Brain microvascular endothelial cell (primary cell): ENCODE measurements around the gene ADAMTSL3.

ENCODE experiments used
- DNase-seq: peaks from one replicate; pipeline ENCODE4 v3.0.0-alpha.2; 2020
- H3K27ac ChIP-seq: fragments of 250-450 bp; sonication (Bioruptor Pico); 2 replicates; pipeline ENCODE4 v1.5.1; 2020; ENCODE audit warnings: mild to moderate bottlenecking, moderate library complexity
- H3K27me3 ChIP-seq: fragments of 250-450 bp; sonication (Bioruptor Pico); replicated peaks from 2 replicates; pipeline ENCODE4 v1.5.1; 2020; ENCODE audit warnings: mild to moderate bottlenecking
- H3K36me3 ChIP-seq: fragments of 250-450 bp; sonication (Bioruptor Pico); replicated peaks from 2 replicates; pipeline ENCODE4 v1.5.1; 2020; ENCODE audit warnings: mild to moderate bottlenecking
- H3K4me3 ChIP-seq: 2 replicates; pipeline ENCODE4 v1.5.1; 2011; ENCODE audit warnings: low read depth, mild to moderate bottlenecking, control low read depth, low read length, moderate library complexity
- in situ Hi-C: cut with HindIII; loops from 2 replicates; pipeline ENCODE4 v1.10.0; 2017; ENCODE audit warnings: low sequenced_read_pairs, low pct_ligation_motif_present
- TF ChIP-seq, protein P1 (sequence below): IDR thresholded peaks from 2 replicates; pipeline ENCODE4 v1.5.1; 2011; ENCODE audit warnings: low read depth, mild to moderate bottlenecking, moderate library complexity, low read length, control low read depth, inconsistent platforms; ENCODE audit errors: missing control alignments

ADAMTSL3 gene

DNA sequence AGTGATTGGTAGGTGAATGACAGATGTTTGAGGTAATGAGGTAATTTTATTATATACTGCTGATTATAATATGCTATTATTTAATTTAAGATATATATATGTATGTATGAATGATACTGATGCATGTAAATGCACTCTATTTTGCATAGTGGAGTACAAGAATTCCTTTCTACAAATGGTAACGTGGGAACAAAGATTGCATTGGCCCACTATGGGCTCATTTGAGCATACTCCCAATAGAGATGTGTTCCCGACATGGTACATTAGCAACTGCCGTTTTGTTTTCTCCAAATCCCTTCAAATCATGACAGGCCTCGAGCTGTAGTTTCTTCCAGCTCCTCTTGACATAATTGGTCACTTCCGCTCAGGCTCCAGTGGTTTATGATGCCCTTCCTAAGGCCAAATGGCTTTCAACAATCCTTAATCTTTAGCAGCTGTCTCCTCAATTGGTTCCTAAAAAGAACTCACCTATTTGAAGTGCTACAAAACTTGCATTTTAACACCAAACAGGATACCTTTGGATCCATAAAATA lies 266.1 kb downstream of the ADAMTSL3 start:
- in situ Hi-C loops: no loop called here
- TF ChIP-seq, protein P1, sequence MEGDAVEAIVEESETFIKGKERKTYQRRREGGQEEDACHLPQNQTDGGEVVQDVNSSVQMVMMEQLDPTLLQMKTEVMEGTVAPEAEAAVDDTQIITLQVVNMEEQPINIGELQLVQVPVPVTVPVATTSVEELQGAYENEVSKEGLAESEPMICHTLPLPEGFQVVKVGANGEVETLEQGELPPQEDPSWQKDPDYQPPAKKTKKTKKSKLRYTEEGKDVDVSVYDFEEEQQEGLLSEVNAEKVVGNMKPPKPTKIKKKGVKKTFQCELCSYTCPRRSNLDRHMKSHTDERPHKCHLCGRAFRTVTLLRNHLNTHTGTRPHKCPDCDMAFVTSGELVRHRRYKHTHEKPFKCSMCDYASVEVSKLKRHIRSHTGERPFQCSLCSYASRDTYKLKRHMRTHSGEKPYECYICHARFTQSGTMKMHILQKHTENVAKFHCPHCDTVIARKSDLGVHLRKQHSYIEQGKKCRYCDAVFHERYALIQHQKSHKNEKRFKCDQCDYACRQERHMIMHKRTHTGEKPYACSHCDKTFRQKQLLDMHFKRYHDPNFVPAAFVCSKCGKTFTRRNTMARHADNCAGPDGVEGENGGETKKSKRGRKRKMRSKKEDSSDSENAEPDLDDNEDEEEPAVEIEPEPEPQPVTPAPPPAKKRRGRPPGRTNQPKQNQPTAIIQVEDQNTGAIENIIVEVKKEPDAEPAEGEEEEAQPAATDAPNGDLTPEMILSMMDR: no peak
- Histone ChIP-seq H3K36me3 (no peaks in the 10 kb centered on the region), H3K4me3 (no peak overlapping the region), H3K27me3 (no peaks in the 10 kb centered on the region), H3K27ac (no peak overlapping the region)
- DNase-seq: no peak

- Histone ChIP-seq H3K27me3 (no peaks in the 10 kb centered on the region), H3K27ac (no peak overlapping the region), H3K4me3 (no peak overlapping the region), H3K36me3 (no peaks in the 10 kb centered on the region)
- in situ Hi-C loops: no loop called here
- DNase-seq: no peak
- TF ChIP-seq, protein P1: no peak
Observed at GRCh38 chr15:83922649-83923294, 268.8 kb downstream of the ADAMTSL3 start.

DNA sequence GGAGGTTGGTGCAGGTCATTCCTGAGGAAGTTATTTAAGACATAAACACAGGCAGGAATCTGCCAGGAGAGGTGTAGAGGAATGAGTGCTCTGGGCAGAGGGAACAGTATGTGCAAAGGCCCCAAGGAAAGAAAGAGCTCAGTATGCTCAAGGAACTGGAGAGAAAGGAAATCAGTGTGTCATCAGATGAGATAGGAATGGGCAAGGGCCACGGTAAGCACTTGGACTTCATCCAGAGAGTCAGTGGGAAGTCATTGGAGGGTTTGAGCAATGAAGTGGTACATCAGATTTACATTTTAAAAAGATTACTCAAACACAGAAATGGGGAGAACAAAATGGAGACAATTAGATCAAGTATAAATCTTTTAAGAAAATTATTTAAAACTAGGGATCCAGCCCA lies 272.2 kb downstream of the ADAMTSL3 start:
- TF ChIP-seq, protein P1: no peak
- DNase-seq: no peak
- Histone ChIP-seq H3K36me3 (no peaks in the 10 kb centered on the region), H3K4me3 (no peak overlapping the region), H3K27ac (no peak overlapping the region), H3K27me3 (no peaks in the 10 kb centered on the region)
- in situ Hi-C loops: no loop called here

DNA sequence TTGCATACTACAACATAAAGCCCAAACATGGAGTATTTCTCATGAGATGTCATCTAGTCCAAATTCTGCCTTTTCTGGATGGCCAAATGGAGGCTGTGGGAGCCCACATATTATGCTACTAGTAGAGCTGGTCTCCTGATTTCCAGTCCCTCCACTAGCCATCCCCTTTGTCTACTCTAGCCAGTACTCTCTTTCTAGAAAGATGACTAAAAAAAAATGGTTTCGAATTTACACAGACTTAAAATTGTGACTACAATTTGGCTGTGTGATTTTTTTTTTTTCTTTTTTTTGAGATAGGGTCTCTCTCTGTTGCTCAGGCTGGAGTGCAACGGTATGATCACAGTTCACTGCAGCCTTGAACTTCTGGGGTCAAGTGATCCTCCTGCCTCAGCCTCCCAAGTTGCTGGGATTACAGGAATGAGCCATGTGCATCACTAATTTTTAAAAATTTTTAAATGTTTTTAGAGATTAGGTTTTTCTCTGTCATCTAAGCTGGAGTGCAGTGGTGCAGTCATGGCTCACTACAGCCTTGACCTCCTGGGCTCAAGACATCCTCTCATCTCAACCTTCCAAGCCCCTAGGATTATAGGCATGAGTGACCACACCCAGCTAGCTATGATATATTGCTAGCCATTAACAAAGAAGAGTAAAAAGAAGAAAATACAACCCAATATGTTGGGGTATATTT lies 273.9 kb downstream of the ADAMTSL3 start:
- H3K27me3 ChIP-seq: no peaks in the 10 kb centered on the region
- no peaks in the 10 kb centered on the region for H3K36me3 ChIP-seq
- no peak overlapping the region for H3K4me3 ChIP-seq
- TF ChIP-seq, protein P1: no peak
- H3K27ac ChIP-seq: no peak overlapping the region
- in situ Hi-C loops: no loop called here
- no peak for DNase-seq

- Histone ChIP-seq H3K27ac (no peak overlapping the region), H3K4me3 (no peak overlapping the region), H3K27me3 (no peaks in the 10 kb centered on the region), H3K36me3 (no peaks in the 10 kb centered on the region)
- in situ Hi-C loops: no loop called here
- TF ChIP-seq, protein P1: no peak
- no peak for DNase-seq
Observed at GRCh38 chr15:83928392-83928734, 274.4 kb downstream of the ADAMTSL3 start.
